H9 (cell line): ENCODE results near the gene CYSTM1. TPM values are rescaled to one million over a fixed set of nuclear protein-coding genes. Genes with fewer than 3 reads are reported as not detected.

Experiments used
- DNase-seq: peaks from one replicate; pipeline ENCODE4 v3.0.0-alpha.2; 2017
- H2AFZ ChIP-seq: one replicate; pipeline ENCODE4 v1.6.1; 2013; ENCODE audit warnings: mild to moderate bottlenecking, low read length, control low read depth, moderate library complexity
- H2AK5ac ChIP-seq: 2 replicates; pipeline ENCODE4 v1.6.1; 2013; ENCODE audit warnings: low read length, control low read depth, mixed read lengths; ENCODE audit not compliant: insufficient read length
- H2BK120ac ChIP-seq: one replicate; pipeline ENCODE4 v1.6.1; 2013; ENCODE audit warnings: low read depth, mild to moderate bottlenecking, low read length, control low read depth, inconsistent platforms; ENCODE audit not compliant: poor library complexity, severe bottlenecking
- H2BK12ac ChIP-seq: 2 replicates; pipeline ENCODE4 v1.6.1; 2013; ENCODE audit warnings: low read length, control low read depth, mixed read lengths, low read depth; ENCODE audit not compliant: insufficient read length
- H2BK15ac ChIP-seq: 2 replicates; pipeline ENCODE4 v1.6.1; 2013; ENCODE audit warnings: low read depth, low read length, control low read depth
- H2BK20ac ChIP-seq: one replicate; pipeline ENCODE4 v1.6.1; 2013; ENCODE audit warnings: low read depth, mild to moderate bottlenecking, low read length, control low read depth, inconsistent platforms; ENCODE audit not compliant: poor library complexity, severe bottlenecking
- H2BK5ac ChIP-seq: 2 replicates; pipeline ENCODE4 v1.6.1; 2013; ENCODE audit warnings: low read length, control low read depth, mixed read lengths; ENCODE audit not compliant: insufficient read length
- H3K14ac ChIP-seq: 2 replicates; pipeline ENCODE4 v1.6.1; 2013; ENCODE audit warnings: low read length, control low read depth; ENCODE audit not compliant: insufficient read depth
- H3K18ac ChIP-seq: 2 replicates; pipeline ENCODE4 v1.6.1; 2013; ENCODE audit warnings: low read depth, mild to moderate bottlenecking, mixed read lengths, low read length, control low read depth; ENCODE audit not compliant: insufficient read length
- H3K23ac ChIP-seq: 2 replicates; pipeline ENCODE4 v1.6.1; 2013; ENCODE audit warnings: low read length, control low read depth, mixed read lengths, low read depth; ENCODE audit not compliant: insufficient read length
- H3K23me2 ChIP-seq: 2 replicates; pipeline ENCODE4 v1.6.1; 2013; ENCODE audit warnings: low read depth, mild to moderate bottlenecking, mixed read lengths, low read length, control low read depth; ENCODE audit not compliant: insufficient read length, poor library complexity, severe bottlenecking
- H3K27ac ChIP-seq: 2 replicates; pipeline ENCODE4 v1.5.1; 2013; ENCODE audit warnings: low read length, control low read depth, mixed read lengths, low read depth; ENCODE audit not compliant: insufficient read length
- H3K27me3 ChIP-seq: 2 replicates; pipeline ENCODE4 v1.6.1; 2013; ENCODE audit warnings: low read length, control low read depth, inconsistent platforms; ENCODE audit not compliant: insufficient read depth
- H3K4ac ChIP-seq: 2 replicates; pipeline ENCODE4 v1.6.1; 2013; ENCODE audit warnings: low read depth, mild to moderate bottlenecking, control low read depth, inconsistent platforms, low read length, moderate library complexity
- H3K4me1 ChIP-seq: 2 replicates; pipeline ENCODE4 v1.6.1; 2013; ENCODE audit warnings: low read length, control low read depth, inconsistent platforms; ENCODE audit not compliant: insufficient read depth
- H3K4me2 ChIP-seq: 2 replicates; pipeline ENCODE4 v1.6.1; 2013; ENCODE audit warnings: low read length, control low read depth, mixed read lengths; ENCODE audit not compliant: insufficient read length, insufficient read depth
- H3K56ac ChIP-seq: 2 replicates; pipeline ENCODE4 v1.6.1; 2013; ENCODE audit warnings: low read depth, mild to moderate bottlenecking, mixed read lengths, low read length, control low read depth; ENCODE audit not compliant: insufficient read length
- H3K79me1 ChIP-seq: 2 replicates; pipeline ENCODE4 v1.6.1; 2013; ENCODE audit warnings: low read depth, mild to moderate bottlenecking, moderate library complexity, low read length, control low read depth, inconsistent platforms; ENCODE audit not compliant: insufficient read depth, poor library complexity, severe bottlenecking
- H3K79me2 ChIP-seq: 2 replicates; pipeline ENCODE4 v1.6.1; 2013; ENCODE audit warnings: low read length, control low read depth, inconsistent platforms; ENCODE audit not compliant: insufficient read depth
- H3K9ac ChIP-seq: 2 replicates; pipeline ENCODE4 v1.6.1; 2013; ENCODE audit warnings: low read length, control low read depth, mixed read lengths; ENCODE audit not compliant: insufficient read length; ENCODE audit errors: extremely low read depth
- H3K9me3 ChIP-seq: one replicate; pipeline ENCODE4 v1.6.1; 2013; ENCODE audit warnings: low read depth, low read length, inconsistent platforms; ENCODE audit not compliant: control insufficient read depth
- H3T11ph ChIP-seq: one replicate; pipeline ENCODE4 v1.6.1; 2013; ENCODE audit warnings: mild to moderate bottlenecking, low read length, control low read depth, inconsistent platforms
- H4K20me1 ChIP-seq: one replicate; pipeline ENCODE4 v1.6.1; 2013; ENCODE audit not compliant: control insufficient read depth, insufficient read length, insufficient read depth
- H4K5ac ChIP-seq: 2 replicates; pipeline ENCODE4 v1.6.1; 2013; ENCODE audit warnings: low read depth, mild to moderate bottlenecking, mixed read lengths, low read length, control low read depth; ENCODE audit not compliant: insufficient read length
- H4K8ac ChIP-seq: replicated peaks from 2 replicates; pipeline ENCODE4 v1.6.1; 2013; ENCODE audit warnings: low read length, control low read depth, mixed read lengths, low read depth; ENCODE audit not compliant: insufficient read length
- H4K91ac ChIP-seq: 2 replicates; pipeline ENCODE4 v1.6.1; 2013; ENCODE audit warnings: low read depth, mild to moderate bottlenecking, moderate library complexity, mixed read lengths, low read length, control low read depth; ENCODE audit not compliant: insufficient read length
- H3K27ac Mint-ChIP-seq, 3 experiments: 2 replicates in 2 of 3; 3 replicates in 1 of 3; pipeline ENCODE4 v1.8.0; 2020 to 2021; ENCODE audit warnings: mixed read lengths in 3 of 3, mild to moderate bottlenecking in 1 of 3, moderate library complexity in 1 of 3
- H3K27me3 Mint-ChIP-seq: 2 replicates; pipeline ENCODE4 v1.8.0; 2021; ENCODE audit warnings: low read depth, mild to moderate bottlenecking, moderate library complexity, mixed read lengths
- H3K36me3 Mint-ChIP-seq, 3 experiments: 2 replicates in 2 of 3; 3 replicates in 1 of 3; pipeline ENCODE4 v1.8.0; 2020 to 2021; ENCODE audit warnings: low read depth in 3 of 3, mixed read lengths in 3 of 3; ENCODE audit not compliant: insufficient read depth in 1 of 3
- H3K4me1 Mint-ChIP-seq, 2 experiments: 2 replicates each; pipeline ENCODE4 v1.8.0; 2020; ENCODE audit warnings: mixed read lengths in 2 of 2
- H3K4me3 Mint-ChIP-seq, 2 experiments: 2 replicates in 1 of 2; 3 replicates in 1 of 2; pipeline ENCODE4 v1.8.0; 2020 to 2021; ENCODE audit warnings: mild to moderate bottlenecking in 2 of 2, mixed read lengths in 2 of 2, moderate library complexity in 1 of 2
- H3K9me3 Mint-ChIP-seq, 2 experiments: 2 replicates in 1 of 2; 3 replicates in 1 of 2; pipeline ENCODE4 v1.8.0; 2020; ENCODE audit warnings: mild to moderate bottlenecking in 2 of 2, mixed read lengths in 2 of 2, moderate library complexity in 1 of 2
- whole genome bisulfite sequencing: extraction: QIAGEN DNeasy Blood & Tissue Kit; methylation state at CpG from one replicate; pipeline ENCODE4 v1.1.7; 2013; ENCODE audit warnings: missing lambda C conversion rate, low lambda C conversion rate, mixed read lengths; ENCODE audit not compliant: insufficient read length; ENCODE audit errors: extremely low coverage; 5-methylcytosine and 5-hydroxymethylcytosine counted together
- total RNA-seq: library from RNA; stranded (reverse); gene quantifications from 2 replicates; pipeline ENCODE4 v1.2.1, GENCODE V29; 2021
- TF ChIP-seq, protein P1 (sequence below): fragments of 200-600 bp; sonication (generic); conservative IDR thresholded peaks from 3 replicates; pipeline ENCODE4 v1.8.0; 2021; ENCODE audit warnings: antibody characterized with exemption, mild to moderate bottlenecking

Gene CYSTM1
- total RNA-seq, 1 experiment from 2014 or later, result 20.6 TPM

DNA sequence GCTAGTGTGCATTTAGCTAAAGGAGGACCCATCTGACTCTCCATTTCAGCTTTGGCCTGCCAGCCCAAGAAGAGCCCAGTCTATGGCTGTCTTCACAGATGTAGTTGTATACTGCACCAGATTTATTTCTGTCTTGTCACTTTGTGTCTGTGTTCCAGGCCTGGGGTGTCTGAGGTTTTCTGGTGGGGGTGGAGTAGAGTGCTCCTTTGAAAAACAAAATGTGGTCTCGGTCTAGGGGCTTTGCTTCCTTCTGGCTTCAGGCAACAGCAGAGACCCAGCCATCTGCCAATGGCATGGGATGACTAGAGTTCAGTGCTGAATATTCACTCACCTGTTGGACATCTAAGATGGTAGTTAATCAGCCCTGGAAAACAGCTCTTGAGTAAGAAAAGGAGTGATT lies 38.4 kb upstream of the CYSTM1 start:
- Histone ChIP-seq H3K56ac (no peak overlapping the region), H2BK5ac (no peak overlapping the region), H3T11ph (no peak overlapping the region), H4K91ac (no peak overlapping the region), H3K23ac (no peak overlapping the region), H4K5ac (no peak overlapping the region), H3K27ac (no peak overlapping the region), H3K9ac (no peak overlapping the region), H3K4me1 (no peaks in the 10 kb centered on the region), H3K18ac (no peak overlapping the region), H4K8ac (no peak overlapping the region), H3K79me2 (no peaks in the 10 kb centered on the region), H3K4me2 (no peak overlapping the region), H2AFZ (no peak overlapping the region), H2AK5ac (no peak overlapping the region), H2BK12ac (no peak overlapping the region), H3K9me3 (no peaks in the 10 kb centered on the region), H2BK120ac (no peak overlapping the region), H3K27me3 (no peaks in the 10 kb centered on the region), H3K79me1 (no peaks in the 10 kb centered on the region), H3K14ac (no peak overlapping the region), H3K4ac (no peak overlapping the region), H3K23me2 (no peaks in the 10 kb centered on the region), H2BK15ac (no peak overlapping the region), H2BK20ac (no peak overlapping the region), H4K20me1 (no peaks in the 10 kb centered on the region)
- DNase-seq, result no peak
- Mint-ChIP-seq H3K4me3 (no peak overlapping the region), H3K9me3 (no peaks in the 10 kb centered on the region), H3K27ac (no peak overlapping the region), H3K4me1 (peaks cover 2 to 11% of the 10 kb centered on the region in 2 experiments; a peak in 3 of 4 replicates), H3K27me3 (peaks cover 9% of the 10 kb centered on the region), H3K36me3 (no peaks in the 10 kb centered on the region)
- WGBS, result no CpG with 5 or more reads among the region's 1 CpG
- TF ChIP-seq, protein P1, sequence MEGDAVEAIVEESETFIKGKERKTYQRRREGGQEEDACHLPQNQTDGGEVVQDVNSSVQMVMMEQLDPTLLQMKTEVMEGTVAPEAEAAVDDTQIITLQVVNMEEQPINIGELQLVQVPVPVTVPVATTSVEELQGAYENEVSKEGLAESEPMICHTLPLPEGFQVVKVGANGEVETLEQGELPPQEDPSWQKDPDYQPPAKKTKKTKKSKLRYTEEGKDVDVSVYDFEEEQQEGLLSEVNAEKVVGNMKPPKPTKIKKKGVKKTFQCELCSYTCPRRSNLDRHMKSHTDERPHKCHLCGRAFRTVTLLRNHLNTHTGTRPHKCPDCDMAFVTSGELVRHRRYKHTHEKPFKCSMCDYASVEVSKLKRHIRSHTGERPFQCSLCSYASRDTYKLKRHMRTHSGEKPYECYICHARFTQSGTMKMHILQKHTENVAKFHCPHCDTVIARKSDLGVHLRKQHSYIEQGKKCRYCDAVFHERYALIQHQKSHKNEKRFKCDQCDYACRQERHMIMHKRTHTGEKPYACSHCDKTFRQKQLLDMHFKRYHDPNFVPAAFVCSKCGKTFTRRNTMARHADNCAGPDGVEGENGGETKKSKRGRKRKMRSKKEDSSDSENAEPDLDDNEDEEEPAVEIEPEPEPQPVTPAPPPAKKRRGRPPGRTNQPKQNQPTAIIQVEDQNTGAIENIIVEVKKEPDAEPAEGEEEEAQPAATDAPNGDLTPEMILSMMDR, result no peak
